ENCODE data around the gene GRID2.
"Not testable (repeated sequence)": the region's sequence is repeated elsewhere in the genome, so short reads cannot be mapped to it uniquely, and the experiment has no call there.

- not testable (repeated sequence) for TF ChIP-seq CTCF, POLR2A (IDR thresholded peaks at IDR 0.05)
Measured at GRCh38 chr4:92277057-92277881, 26.5 kb upstream of the GRID2 start.
